NCI-H524 (cell line): Measurements from ENCODE around the gene NSDHL.

Experiments
- DNase-seq, 2 experiments: peaks; one replicate each; lab custom pipeline; 2025; lab: John Stamatoyannopoulos, UW

Gene NSDHL

DNA sequence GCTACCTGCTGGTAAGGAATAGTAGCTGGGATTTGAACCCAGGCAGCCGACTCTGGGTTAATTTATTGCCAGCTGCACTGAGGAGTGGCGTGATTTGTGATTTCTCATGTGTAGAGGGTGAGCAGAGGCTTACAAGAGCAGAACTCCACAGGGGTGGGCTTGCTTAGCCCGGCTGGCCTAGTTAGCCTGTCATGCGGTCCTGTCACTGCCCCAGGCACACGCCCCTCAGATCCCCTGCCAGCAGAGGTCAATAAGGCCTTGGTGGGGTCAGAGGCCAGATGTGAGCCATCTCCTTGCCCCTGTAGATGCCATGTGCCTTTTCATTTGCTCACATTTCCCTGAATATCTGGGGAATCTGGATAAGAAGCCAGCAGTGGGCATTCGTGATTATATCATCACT lies 13.4 kb downstream of the NSDHL start:
- DNase-seq = no peak

- peak in 1 of 2 experiments; percentile 19 for DNase-seq
Observed at GRCh38 chrX:152845618-152846240, 14.9 kb downstream of the NSDHL start.

GRCh38 chrX:152847281-152847680 lies 16.4 kb downstream of the NSDHL start:
- no peak for DNase-seq

DNA sequence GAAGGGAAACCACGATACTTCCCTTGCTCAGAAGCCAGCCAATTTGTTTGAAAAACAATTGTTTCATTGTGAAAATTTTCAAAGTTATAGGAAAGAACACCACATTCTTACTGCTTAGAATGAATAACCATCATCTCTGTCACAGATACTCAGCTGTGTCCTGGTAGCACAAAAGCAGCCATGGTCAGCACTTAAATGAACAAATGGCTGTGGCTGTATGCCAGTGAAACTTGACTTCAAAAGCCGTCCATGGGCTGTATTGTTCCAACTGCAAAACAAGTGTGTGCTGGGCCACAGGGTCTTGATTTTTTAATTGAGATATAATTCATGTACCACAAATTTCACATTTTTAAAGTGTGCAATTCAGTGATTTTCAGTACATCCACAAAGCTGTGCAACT lies 19.6 kb downstream of the NSDHL start:
- no peak for DNase-seq

- no peak for DNase-seq
Observed at GRCh38 chrX:152853986-152854385, 23.1 kb downstream of the NSDHL start.

DNA sequence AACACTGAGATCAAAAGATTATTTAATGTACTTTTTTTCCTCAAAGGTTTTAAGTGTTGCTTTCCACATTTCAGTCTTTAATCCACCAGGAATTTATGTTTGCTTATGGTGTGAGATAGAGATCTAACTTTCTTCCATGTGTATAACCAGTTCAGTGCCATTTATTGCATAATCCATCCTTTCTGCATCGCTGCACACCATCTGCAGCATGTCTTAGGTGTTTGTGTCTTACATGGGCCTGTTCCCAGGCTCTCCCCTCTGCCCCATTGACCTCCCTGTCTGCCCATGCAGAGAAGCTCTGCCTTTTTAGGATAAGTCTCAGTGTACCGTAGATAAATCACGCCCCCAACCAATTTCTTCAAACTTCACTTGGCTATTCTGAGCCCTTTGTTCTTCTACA lies 30.3 kb downstream of the NSDHL start:
- DNase-seq = peak; percentile 24 to 58

DNA sequence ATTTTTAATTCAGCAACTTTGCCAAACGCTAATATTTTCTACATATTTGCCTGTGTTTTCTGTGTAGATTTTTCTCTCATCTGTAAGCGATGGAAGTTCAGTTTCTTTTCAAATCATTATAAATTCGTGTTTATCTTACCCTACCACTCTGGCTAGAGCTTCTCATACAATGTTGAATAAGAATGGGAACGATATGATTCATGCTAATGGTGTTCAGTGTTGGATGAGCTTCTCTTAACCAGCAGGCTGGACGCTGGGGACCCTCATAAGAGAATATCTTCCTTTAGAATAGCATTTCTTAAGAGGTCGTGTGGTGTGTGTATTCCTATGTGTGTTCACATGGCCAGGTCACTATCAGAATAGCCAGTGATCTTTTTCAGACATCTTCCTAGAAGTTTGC lies 31.0 kb downstream of the NSDHL start:
- DNase-seq = no peak

GRCh38 chrX:152865232-152865920 lies 34.5 kb downstream of the NSDHL start:
- no peak for DNase-seq

DNA sequence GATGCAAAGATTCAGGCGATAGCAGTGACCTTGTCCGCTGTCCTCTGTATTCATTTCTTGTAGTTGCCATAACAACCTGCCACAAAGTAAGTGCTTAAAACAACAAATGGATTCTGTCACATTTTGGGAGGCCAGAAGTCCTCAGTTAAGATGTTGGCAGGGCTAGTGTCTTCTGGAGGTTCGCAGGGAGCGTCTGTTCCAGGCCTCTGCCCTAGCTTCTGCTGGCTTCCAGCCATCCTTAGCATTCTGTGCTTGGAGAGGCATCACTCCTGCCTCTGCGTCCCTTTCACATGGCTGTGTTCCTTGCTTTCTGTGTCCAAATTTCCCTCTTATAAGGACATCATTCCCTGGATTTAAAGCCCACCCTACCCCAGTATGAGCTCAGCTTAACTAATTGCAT lies 35.5 kb downstream of the NSDHL start:
- DNase-seq = no peak

DNA sequence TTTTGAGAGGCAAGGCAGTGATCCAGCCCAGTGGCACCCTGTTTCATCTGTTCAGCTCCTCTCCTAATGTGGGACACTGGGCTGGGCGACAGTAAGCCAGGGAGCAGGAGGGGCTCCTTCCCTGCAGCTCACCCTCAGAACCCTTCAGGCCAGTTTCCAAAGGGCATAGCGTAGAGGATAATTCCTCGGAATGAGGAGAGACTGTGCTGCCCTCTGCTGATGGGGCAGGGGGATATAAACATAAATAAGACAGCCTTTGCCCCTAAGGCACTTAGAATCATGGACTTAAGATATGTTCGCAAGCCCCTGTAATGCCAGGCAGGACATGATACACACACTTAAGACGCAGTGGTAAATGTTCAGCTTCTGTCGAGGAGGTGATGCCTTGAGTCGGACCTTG lies 39.1 kb downstream of the NSDHL start:
- DNase-seq = no peak

DNA sequence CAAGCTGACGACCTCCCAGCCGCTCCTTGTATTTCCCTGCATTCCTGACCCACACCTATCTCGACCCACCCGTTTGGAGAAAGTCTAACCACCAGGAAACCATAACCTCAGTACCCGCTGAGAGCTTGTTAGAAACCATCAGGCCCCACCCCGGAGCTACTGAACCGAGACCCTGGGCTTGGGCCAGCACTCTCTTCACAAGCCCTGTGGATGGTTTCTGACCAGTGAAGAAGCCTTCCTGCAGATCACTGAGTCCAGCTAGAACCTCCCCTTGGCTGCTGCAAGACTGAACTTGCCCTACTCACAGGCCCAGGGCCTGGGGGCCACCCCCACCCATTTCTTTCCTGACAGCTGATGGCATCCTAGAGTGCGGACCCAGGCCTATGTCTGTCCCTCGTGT lies 40.4 kb downstream of the NSDHL start:
- no peak for DNase-seq

GRCh38 chrX:152872522-152872921 lies 41.7 kb downstream of the NSDHL start:
- DNase-seq = no peak

GRCh38 chrX:152873361-152873760 lies 42.5 kb downstream of the NSDHL start:
- DNase-seq = no peak

DNA sequence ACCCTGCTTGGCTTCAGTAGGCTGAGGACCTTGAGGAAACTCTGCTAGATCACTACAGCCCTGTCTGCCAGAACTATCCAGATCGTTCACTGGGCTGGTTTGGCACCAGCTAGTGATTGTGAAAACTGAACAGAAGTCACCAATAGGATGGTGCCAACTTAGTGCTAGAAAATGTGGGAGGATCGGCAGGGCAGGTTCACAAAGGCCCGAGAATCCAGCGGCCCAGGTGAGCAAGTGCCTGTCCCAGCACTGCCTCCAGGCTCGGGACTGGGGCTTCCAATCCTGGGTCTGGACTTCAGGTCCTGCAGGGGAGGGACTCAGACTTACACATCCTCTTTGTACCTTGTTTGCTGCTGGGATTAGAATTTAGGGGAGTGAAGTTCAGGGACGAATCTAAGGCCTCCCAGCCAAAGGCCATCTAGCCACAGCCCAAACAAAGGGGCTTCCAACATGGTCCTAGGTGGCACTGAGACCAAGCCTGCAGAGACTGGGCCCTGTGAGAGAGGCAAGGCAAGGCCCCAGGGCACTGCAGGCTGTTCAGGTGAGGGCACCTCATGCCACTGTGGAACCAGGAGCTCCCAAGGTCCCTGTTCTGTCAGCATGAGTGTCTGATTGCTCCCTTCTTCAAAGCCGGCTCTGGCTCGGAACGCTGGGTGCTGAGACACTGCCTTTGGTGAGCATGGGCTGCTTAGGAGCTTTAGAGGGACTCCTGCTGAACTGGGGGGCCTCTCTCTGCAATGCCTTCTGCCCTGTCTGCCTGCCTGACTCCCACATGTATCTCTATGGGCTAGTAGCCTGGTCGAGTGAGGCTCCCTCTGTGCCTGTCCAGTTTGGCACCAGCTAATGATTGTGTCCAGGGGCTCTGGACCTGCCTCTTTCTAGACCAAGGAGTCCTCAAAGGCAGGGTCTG lies 46.3 kb downstream of the NSDHL start:
- DNase-seq = no peak

DNA sequence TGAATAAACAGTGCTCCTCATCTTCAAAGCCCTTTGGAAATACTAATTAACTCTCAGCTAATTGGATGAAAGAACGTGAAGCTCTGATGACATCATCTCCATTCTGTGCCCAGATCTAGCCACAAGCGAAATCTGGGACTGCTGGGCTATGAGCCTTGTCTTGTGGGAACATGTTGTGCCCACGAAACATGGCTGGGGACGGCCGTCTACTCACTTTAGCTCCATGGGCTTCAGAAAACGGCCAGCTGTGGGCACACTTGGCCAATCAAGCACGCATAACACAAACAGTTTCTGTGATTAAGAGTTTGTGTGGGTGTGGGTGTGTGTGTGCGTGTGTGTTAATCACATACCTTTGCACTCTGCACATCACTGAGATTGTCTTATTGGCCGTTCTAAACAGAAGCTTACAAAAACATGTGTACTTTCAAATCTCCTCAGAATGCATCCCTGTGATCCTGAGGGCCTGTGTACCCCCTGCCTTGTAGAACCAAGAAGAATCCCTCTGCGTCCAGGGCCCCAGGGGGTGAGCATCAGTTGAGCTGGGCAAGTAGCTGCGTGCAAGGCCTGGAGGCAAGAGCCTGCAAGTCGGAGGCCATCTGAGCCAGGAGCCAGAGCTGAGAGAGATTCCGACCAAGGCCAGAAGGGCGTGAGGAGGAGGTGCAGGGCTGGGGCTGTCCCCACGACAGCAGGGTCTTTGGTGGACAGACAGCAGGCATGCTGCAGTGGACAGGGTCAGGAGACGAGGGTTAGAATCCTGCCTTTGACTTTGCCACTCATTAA lies 48.3 kb downstream of the NSDHL start:
- DNase-seq = no peak

DNA sequence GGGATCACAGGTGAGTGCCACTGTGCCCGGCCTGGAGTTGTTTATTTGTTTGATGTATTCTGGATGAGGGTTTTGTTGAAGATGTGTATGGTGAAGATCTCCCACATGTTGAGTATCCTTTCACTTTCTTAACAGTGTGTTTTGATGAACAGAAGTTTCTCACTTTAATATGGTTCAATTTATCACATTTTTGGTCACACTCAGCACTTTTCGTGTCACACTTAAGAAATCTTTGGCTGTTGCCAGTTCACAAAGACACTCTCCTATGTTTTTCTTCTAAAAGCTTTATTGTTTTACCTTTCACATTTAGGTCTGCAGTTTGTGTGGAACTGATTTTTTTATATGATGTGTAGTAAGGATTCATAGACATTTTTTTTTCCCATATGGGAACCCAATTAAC lies 50.4 kb downstream of the NSDHL start:
- no peak for DNase-seq

DNA sequence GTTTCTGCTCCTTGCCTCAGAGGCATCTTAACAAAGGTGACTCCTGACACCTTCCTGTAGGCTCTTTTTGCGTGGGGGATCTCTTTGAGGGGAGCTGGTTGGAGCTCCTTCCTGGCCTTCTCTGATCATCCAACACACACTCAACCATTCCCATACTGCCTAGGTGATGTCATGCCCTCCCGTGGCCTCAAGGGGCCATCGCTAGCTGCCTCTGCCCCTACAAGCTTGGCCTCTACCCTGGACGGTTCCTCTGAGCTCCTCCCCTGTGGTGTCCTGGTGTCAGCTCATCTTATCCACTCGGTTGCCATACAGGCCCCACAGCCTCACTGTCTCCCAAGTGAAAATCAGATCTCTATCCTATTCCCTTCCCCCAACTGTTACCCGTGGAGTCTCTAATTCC lies 53.3 kb downstream of the NSDHL start:
- no peak for DNase-seq

DNA sequence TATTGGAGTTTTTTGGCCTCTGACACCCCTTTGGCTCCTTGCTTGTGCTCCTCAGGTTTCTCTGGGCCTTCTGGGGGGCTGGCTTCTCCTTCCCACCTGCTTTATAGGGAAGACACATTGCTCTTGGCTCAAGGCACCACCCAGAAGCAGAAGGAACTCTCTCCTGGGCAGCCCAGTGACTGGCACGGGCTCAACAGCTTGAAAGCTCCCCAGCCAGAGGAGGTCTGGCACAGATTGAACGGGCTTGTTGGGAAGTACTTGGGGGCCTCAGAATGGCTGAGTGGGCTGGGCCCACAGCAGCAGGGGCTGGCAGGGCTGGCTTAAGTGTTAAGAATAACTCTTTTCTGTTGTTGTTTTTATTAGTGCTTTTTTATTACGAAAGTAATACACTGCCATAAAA lies 55.9 kb downstream of the NSDHL start:
- DNase-seq = no peak

DNA sequence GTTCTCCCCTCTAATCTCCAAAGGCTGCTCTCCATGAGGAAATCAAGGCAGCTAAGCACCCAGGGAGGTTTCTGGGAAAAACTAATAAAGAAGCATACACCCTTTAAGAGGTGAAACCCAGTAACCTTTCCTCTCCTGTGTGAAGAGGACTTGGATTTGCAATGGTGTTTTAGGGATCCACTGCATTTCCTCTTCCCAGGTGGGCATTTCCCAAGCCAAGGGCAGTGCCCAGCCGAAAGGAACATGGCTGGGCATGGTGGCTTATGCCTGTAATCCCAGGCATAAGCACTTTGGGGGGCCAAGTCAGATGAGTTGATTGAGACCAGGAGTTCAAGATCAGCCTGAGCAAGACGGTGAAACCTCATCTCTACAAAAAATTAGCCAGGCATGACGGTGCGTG lies 61.6 kb downstream of the NSDHL start:
- no peak for DNase-seq

- no peak for DNase-seq
Observed at GRCh38 chrX:152892999-152893891, 62.4 kb downstream of the NSDHL start.

DNA sequence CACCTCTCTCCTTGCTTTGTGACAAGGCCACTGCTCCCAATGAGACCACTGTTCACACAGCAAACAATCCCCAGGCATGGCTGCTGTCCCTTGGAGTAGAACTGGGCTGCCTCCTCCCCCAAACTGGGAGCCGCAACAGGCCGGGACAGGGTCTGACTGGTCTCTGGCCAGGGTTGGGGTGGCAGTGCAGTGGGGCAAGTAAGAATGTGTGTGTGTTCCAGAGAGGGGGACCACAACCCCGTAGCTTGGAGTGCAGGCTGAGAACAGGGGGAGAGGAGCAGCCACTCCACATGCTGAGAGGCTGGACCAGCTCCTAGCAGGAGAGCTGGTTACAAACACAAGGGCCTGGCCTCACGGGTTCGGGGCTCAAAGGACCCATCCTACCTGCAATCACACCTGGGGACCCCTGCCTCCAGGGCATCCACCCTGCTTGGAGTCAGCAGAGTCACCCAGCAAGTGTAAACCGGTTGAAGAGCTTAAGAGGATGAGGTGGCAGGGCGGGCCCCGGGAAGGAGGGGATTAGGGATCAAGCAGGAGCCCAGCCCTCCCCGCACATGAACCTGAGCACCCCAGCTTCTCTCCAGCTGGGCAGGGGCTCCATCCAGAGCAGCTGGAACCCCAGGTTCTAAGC lies 63.2 kb downstream of the NSDHL start:
- peak in 1 of 2 experiments; percentile 34 for DNase-seq
